Psoas muscle (tissue), 7 donors: ENCODE data around the gene CCR5AS.

Experiments
- ATAC-seq, 4 donors: fragments of 200-7000 bp; cut with Tn5 transposase; one replicate each; pipeline ENCODE4 v1.9.1; 2020; ENCODE audit warnings: moderate library complexity in 3 of 4, mild to moderate bottlenecking in 2 of 4
- DNase-seq, 2 donors: peaks; one replicate each; pipeline ENCODE4 v3.0.0-alpha.2; 2020
- H3K27ac ChIP-seq: fragments of 200-600 bp; one replicate; pipeline ENCODE4 v1.8.0; 2022
- H3K27me3 ChIP-seq, 3 donors: fragments of 200-600 bp in 1 of 3; one replicate each; pipeline versions ENCODE4 v1.6.1 to v1.8.0; 2013 to 2022; ENCODE audit warnings: low read length in 2 of 3, mild to moderate bottlenecking in 2 of 3, moderate library complexity in 1 of 3; ENCODE audit not compliant: insufficient read depth in 3 of 3
- H3K36me3 ChIP-seq, 2 donors: fragments of 200-600 bp in 1 of 2; one replicate each; pipeline versions ENCODE4 v1.6.1 to v1.8.0; 2013 to 2022; ENCODE audit warnings: low read depth in 1 of 2, mild to moderate bottlenecking in 1 of 2, moderate library complexity in 1 of 2; ENCODE audit not compliant: insufficient read depth in 1 of 2
- H3K4me1 ChIP-seq: fragments of 200-600 bp; one replicate; pipeline ENCODE4 v1.8.0; 2022
- H3K4me3 ChIP-seq: fragments of 200-600 bp; one replicate; pipeline ENCODE4 v1.8.0; 2022; ENCODE audit warnings: mild to moderate bottlenecking
- H3K9me3 ChIP-seq: fragments of 200-600 bp; one replicate; pipeline ENCODE4 v1.8.0; 2022
- WGBS, 3 donors: extraction: QIAGEN DNeasy Blood & Tissue Kit; methylation state at CpG; one replicate each; pipeline versions ENCODE4 v1.1.6 to v1.1.7; 2013; 5-methylcytosine and 5-hydroxymethylcytosine counted together
- intact Hi-C, 2 donors: fragments of 100-400 bp; cut with DNase I; formaldehyde crosslinking; loops; one replicate each; pipeline versions ENCODE4 v1.11.0 to v1.14.2; 2022
- TF ChIP-seq, protein P1 (sequence below): fragments of 200-600 bp; IDR thresholded peaks from one replicate; pipeline ENCODE4 v1.8.0; 2022; ENCODE audit warnings: antibody characterized with exemption
- donor health status: healthy with polysubstance abuse.
- donor health status: DM: no; HTN: no; CAD: no; lungs with moderate emphysema.
- donor health status: Bipolar disorder and iron deficiency.
- donor health status: healthy.
- donor health status: DM: yes; HTN: yes; CAD: no.
- donor health status: DM: no; HTN: no; CAD: no.
- donor health status: DM: yes; HTN: yes; CAD: no.

CCR5AS gene

DNA sequence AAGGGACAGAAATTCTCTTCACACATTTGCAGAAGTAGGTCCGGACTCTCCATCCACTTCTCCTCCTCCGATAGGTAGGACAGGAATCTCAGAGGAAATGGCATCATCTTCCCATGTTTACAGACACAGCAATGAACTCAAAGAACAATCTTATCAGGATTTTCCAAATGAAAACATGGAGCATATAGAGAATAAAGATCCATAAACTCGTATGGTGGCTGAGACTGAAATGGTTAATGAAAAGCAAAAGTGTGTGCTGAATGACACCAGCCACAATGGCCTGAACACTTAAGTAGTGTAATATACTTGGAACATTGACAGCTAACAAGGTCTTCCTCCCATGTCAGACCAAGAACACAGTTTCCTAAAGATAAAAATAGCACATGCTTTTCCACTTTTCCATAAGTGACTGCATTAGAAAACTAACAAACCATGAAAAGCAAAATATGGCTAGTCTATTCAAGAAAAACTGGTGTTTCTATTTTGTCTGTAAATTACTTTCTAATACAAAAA, 6.0 kb upstream of the CCR5AS start:
- no peak overlapping the region for H3K4me3 ChIP-seq
- no peaks in the 10 kb centered on the region for H3K36me3 ChIP-seq
- ATAC-seq: no peak
- H3K27me3 ChIP-seq: no peaks in the 10 kb centered on the region
- DNase-seq: no peak
- no peak overlapping the region for H3K27ac ChIP-seq
- TF ChIP-seq, protein P1, sequence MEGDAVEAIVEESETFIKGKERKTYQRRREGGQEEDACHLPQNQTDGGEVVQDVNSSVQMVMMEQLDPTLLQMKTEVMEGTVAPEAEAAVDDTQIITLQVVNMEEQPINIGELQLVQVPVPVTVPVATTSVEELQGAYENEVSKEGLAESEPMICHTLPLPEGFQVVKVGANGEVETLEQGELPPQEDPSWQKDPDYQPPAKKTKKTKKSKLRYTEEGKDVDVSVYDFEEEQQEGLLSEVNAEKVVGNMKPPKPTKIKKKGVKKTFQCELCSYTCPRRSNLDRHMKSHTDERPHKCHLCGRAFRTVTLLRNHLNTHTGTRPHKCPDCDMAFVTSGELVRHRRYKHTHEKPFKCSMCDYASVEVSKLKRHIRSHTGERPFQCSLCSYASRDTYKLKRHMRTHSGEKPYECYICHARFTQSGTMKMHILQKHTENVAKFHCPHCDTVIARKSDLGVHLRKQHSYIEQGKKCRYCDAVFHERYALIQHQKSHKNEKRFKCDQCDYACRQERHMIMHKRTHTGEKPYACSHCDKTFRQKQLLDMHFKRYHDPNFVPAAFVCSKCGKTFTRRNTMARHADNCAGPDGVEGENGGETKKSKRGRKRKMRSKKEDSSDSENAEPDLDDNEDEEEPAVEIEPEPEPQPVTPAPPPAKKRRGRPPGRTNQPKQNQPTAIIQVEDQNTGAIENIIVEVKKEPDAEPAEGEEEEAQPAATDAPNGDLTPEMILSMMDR: no peak
- H3K4me1 ChIP-seq: peaks cover 17% of the 10 kb centered on the region
- no peaks in the 10 kb centered on the region for H3K9me3 ChIP-seq
- 67 to 68% (median 68%) methylated on average over 3 of the region's 3 CpGs for WGBS, 3 donors
- intact Hi-C loops: no loop called here

DNA sequence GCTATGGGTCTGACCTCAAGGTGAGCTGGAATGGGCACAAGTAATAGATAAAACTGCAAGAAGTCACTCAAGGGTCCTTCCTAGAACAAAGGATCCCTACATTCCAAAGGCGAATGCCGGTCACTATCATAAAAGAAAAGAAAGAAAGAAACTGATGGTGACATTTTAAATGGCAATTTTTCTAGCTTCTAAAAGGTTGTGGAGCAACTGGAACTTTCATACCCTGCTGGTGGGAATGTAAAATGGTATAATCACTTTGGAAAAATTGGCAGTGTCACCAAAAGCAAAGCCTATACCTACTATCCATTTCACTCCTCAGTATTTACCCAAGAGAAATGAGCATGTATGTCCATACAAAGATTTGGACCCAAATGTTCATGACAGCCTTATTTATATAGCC, 4.4 kb upstream of the CCR5AS start:
- intact Hi-C loops: no loop called here
- TF ChIP-seq, protein P1: no peak
- H3K9me3 ChIP-seq: no peaks in the 10 kb centered on the region
- 72 to 100% (median 74%) methylated on average over 2 of the region's 2 CpGs for WGBS, 3 donors
- no peak overlapping the region for H3K4me3 ChIP-seq
- no peaks in the 10 kb centered on the region for H3K36me3 ChIP-seq
- DNase-seq (no peak), ATAC-seq (no peak)
- H3K27ac ChIP-seq: no peak overlapping the region
- H3K4me1 ChIP-seq: peaks cover 27% of the 10 kb centered on the region
- H3K27me3 ChIP-seq: no peaks in the 10 kb centered on the region

DNA sequence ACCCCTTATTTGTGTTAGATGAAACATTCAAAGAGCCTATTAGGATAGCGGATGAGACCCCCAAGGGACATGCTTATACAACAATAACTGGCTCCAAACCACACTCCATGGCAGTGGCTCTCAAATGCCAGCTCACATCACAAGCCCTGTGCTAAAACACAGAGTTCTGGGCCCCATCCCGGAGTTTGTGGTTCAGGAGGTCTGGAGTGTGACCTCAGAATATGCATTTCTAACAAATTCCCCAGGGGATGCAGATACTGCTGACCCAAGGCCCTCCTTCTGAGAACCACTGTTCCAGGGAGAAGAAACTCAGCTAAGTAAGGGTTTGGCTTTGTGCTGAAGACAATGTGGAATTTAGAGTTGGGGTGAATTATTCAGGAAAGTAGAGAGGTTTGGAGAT, 3.8 kb upstream of the CCR5AS start:
- Histone ChIP-seq H3K27ac (no peak overlapping the region), H3K9me3 (no peaks in the 10 kb centered on the region), H3K4me3 (no peak overlapping the region), H3K4me1 (peaks cover 27% of the 10 kb centered on the region), H3K27me3 (no peaks in the 10 kb centered on the region), H3K36me3 (no peaks in the 10 kb centered on the region)
- intact Hi-C loops: no loop called here
- ATAC-seq: no peak
- no peak for DNase-seq
- TF ChIP-seq, protein P1: no peak
- WGBS, 3 donors: 84 to 94% (median 92%) methylated on average over 2 of the region's 2 CpGs

DNA sequence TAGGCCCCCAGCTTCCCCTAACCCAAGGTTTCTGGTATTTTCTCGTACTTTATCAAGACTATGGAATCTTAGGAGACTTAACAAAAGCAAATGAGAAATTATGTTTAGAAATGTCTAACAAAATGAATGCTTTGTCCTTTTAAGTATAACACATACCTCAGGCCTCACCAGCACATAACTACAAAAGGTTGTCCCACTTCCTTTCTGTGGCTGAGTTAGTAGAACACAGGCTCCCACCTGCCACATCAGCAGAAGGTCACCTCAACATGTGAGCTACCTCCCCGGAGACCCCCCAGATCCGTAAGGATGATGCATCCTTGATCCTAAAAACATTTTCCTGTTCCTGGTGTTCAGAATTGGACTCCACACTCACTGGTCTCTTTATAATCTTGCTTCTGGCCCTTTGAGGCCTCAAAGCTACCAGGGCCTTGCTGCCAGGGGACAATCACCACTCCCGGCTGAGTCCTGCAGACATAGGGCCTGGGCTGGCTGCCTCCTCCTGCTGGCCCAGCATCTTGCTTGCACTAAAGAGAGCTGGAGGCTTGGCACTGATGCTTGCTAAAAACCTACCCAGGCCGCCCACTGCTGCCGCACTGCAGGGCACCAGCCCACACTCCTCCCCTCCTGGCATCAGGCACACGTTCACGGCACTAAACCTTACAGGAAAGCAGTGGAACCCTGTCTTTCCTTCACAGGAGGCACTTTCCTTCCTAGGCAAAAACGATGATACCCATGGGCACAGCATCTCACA, 3.0 kb upstream of the CCR5AS start:
- no peaks in the 10 kb centered on the region for H3K27me3 ChIP-seq
- no peak overlapping the region for H3K4me3 ChIP-seq
- H3K9me3 ChIP-seq: no peaks in the 10 kb centered on the region
- H3K27ac ChIP-seq: peak overlapping the region; percentile 24
- H3K36me3 ChIP-seq: no peaks in the 10 kb centered on the region
- WGBS, 3 donors: 55 to 75% (median 59%) methylated on average over 9 of the region's 9 CpGs
- peaks cover 27% of the 10 kb centered on the region for H3K4me1 ChIP-seq
- no peak for ATAC-seq
- TF ChIP-seq, protein P1: no peak
- intact Hi-C loops: no loop called here
- DNase-seq: no peak

DNA sequence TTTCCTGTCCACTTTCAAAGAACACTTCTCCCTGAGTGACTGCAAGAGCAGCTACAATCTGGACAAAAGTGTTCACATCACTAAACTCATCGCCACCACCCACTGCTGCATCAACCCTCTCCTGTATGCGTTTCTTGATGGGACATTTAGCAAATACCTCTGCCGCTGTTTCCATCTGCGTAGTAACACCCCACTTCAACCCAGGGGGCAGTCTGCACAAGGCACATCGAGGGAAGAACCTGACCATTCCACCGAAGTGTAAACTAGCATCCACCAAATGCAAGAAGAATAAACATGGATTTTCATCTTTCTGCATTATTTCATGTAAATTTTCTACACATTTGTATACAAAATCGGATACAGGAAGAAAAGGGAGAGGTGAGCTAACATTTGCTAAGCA, 2.0 kb upstream of the CCR5AS start:
- 69 to 80% (median 79%) methylated on average over 7 of the region's 7 CpGs for WGBS, 3 donors
- Histone ChIP-seq H3K4me3 (no peak overlapping the region), H3K9me3 (no peaks in the 10 kb centered on the region), H3K27ac (peak overlapping the region; percentile 73), H3K36me3 (no peaks in the 10 kb centered on the region), H3K27me3 (no peaks in the 10 kb centered on the region), H3K4me1 (peaks cover 27% of the 10 kb centered on the region)
- ATAC-seq (no peak), DNase-seq (no peak)
- intact Hi-C loops: no loop called here
- TF ChIP-seq, protein P1: no peak
